Measurements from ENCODE around the gene CBR3. TPM values are rescaled to one million over a fixed set of nuclear protein-coding genes. Genes with fewer than 3 reads are reported as not detected.

The CBR3 gene
- total and polyA plus RNA-seq, 10 donors: 1.4 to 4.5 (median 2.9) TPM

- intact Hi-C loops (cut with DNase I; ENCODE audit: low total_unique reads): no loop called here
- Histone ChIP-seq H3K4me1 (peaks cover 0 to 46% (median 11%) of the 10 kb centered on the region in 6 donors), H3K27me3 (replicated peaks in 1 of 7) (no peaks in the 10 kb centered on the region), H3K36me3 (peaks cover 0 to 42% (median 9%) of the 10 kb centered on the region in 6 donors), H3K4me3 (no peak overlapping the region), H3K9me3 (no peaks in the 10 kb centered on the region), H3K27ac (peak overlapping the region in 4 of 8 donors; percentile 27 to 63 (median 54))
- WGBS, 5 donors: 53 to 60% (median 54%) methylated on average over 10 of the region's 10 CpGs
- no peak for DNase-seq
- TF ChIP-seq POLR2AphosphoS5 (IDR thresholded peaks at IDR 0.05) (no peak), CTCF (IDR thresholded peaks at IDR 0.05 in 8 of 11, conservative IDR thresholded peaks at IDR 0.05 in 3 of 11) (no peak), POLR2A (IDR thresholded peaks at IDR 0.05) (no peak)
These were observed 29.2 kb downstream of the CBR3 start for GRCh38 chr21:36163750-36164741.

- Histone ChIP-seq H3K36me3 (peaks cover 0 to 55% (median 18%) of the 10 kb centered on the region in 6 donors), H3K4me1 (peaks cover 0 to 43% (median 10%) of the 10 kb centered on the region in 6 donors), H3K27me3 (replicated peaks in 1 of 7) (no peaks in the 10 kb centered on the region), H3K9me3 (no peaks in the 10 kb centered on the region), H3K4me3 (no peak overlapping the region), H3K27ac (no peak overlapping the region)
- WGBS, 5 donors: 91 to 98% (median 95%) methylated on average over 11 of the region's 11 CpGs
- intact Hi-C loops (cut with DNase I; ENCODE audit: low total_unique reads): no loop called here
- DNase-seq: no peak
- TF ChIP-seq CTCF (IDR thresholded peaks at IDR 0.05 in 8 of 11, conservative IDR thresholded peaks at IDR 0.05 in 3 of 11) (no peak), POLR2A (IDR thresholded peaks at IDR 0.05) (no peak), POLR2AphosphoS5 (IDR thresholded peaks at IDR 0.05) (no peak)
These were observed 30.5 kb downstream of the CBR3 start for GRCh38 chr21:36165356-36165755.

- no peak for DNase-seq
- 61 to 91% (median 82%) methylated on average over 7 of the region's 7 CpGs for WGBS, 5 donors
These were observed 31.8 kb downstream of the CBR3 start for GRCh38 chr21:36166705-36167104.

More at GRCh38 chr21:36166705-36167104, 31.8 kb downstream of the CBR3 start:
- H3K27me3 ChIP-seq (replicated peaks in 1 of 7): no peaks in the 10 kb centered on the region
- peaks cover 0 to 44% (median 14%) of the 10 kb centered on the region in 6 donors for H3K4me1 ChIP-seq
- H3K27ac ChIP-seq: peak overlapping the region in 2 of 8 donors; percentile 0 to 10
- H3K4me3 ChIP-seq: no peak overlapping the region
- no peaks in the 10 kb centered on the region for H3K9me3 ChIP-seq
- TF ChIP-seq CTCF (IDR thresholded peaks at IDR 0.05 in 8 of 11, conservative IDR thresholded peaks at IDR 0.05 in 3 of 11) (no peak), POLR2A (IDR thresholded peaks at IDR 0.05) (no peak), POLR2AphosphoS5 (IDR thresholded peaks at IDR 0.05) (no peak)
- H3K36me3 ChIP-seq: peaks cover 0 to 63% (median 18%) of the 10 kb centered on the region in 6 donors
- intact Hi-C loops (cut with DNase I; ENCODE audit: low total_unique reads): no loop called here

All from spleen (tissue), 11 donors.